GM19467 (cell line): Measurements from ENCODE around the gene AADACL2.

Experiments
- ATAC-seq: cut with Tn5 transposase; IDR thresholded peaks from one replicate; pipeline ENCODE4 v1.9.1; 2021; ENCODE audit warnings: mild to moderate bottlenecking, moderate library complexity; ENCODE audit not compliant: unreplicated experiment

Gene AADACL2

DNA sequence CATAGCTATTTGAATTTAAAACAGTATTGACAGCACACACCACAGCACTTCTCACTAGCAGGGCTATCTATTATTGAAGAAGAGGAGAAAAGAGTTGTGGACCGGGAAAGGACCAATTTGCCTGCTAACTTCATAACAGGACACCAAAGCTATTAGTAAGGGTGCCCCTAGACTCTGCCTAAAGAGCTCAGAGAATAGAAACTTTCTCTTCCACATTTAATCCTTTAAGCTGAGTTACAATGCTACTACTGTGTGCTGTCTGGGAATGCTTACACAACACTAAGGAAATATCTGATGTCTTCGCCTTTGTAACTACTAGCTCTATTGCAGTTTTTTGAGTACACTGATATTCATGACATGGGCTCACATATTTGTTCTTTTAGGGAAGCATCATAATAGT, 66.7 kb downstream of the AADACL2 start:
- ATAC-seq: no peak

- ATAC-seq: no peak
Measured at GRCh38 chr3:151804267-151804666, 70.5 kb downstream of the AADACL2 start.

GRCh38 chr3:151806838-151807237, 73.1 kb downstream of the AADACL2 start:
- ATAC-seq: no peak
